PFSK-1 (cell line): Measurements from ENCODE around the gene APOL5.

Experiments used
- POLR2AphosphoS5 ChIP-seq: IDR thresholded peaks from 2 replicates; pipeline ENCODE4 v1.6.1; 2012; ENCODE audit warnings: low read depth, mild to moderate bottlenecking, control low read depth, low read length, moderate library complexity
- SIN3A ChIP-seq: IDR thresholded peaks from 2 replicates; pipeline ENCODE4 v1.6.1; 2012; ENCODE audit warnings: mild to moderate bottlenecking, low read length, moderate library complexity, borderline replicate concordance; ENCODE audit not compliant: insufficient read depth
- TAF1 ChIP-seq: IDR thresholded peaks from 2 replicates; pipeline ENCODE4 v1.6.1; 2012; ENCODE audit warnings: low read length, control low read depth, borderline replicate concordance; ENCODE audit not compliant: insufficient read depth
- TF ChIP-seq, protein P1 (sequence below), 2 experiments: IDR thresholded peaks; 2 replicates each; pipeline versions ENCODE4 v1.6.1 to v1.8.0; 2011 to 2012; ENCODE audit warnings: low read depth in 2 of 2, low read length in 2 of 2, control low read depth in 1 of 2, inconsistent platforms in 1 of 2, mild to moderate bottlenecking in 1 of 2, moderate library complexity in 1 of 2; ENCODE audit not compliant: insufficient read depth in 1 of 2

DNA sequence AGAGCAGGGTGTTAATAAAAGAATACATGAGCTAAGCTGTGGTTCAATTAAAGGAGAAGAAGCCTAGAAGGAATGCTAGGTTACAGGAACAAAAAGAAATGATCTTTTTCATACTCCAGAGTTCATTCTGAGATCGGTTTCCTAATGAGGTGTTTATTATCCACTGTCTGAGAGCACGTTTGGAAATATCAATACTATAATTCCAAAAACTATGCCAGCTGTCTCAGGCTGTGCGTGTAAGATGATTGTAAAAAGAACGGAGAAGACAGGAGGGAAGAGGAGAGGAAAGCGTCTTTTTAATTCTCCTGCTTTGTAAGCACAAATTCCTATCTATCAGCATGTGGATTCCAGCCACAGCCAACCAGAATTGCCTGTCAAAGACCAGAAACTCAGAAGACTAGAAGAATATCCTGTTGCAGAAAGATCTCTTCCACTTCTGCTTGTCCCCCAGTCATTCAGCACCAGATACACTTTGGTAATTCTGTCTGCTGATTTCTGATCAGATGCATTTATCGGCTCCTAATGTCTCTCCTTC lies 25.7 kb downstream of the APOL5 start:
- no peak for TF ChIP-seq POLR2AphosphoS5
- TF ChIP-seq SIN3A = no peak
- no peak for TF ChIP-seq TAF1
- TF ChIP-seq, protein P1, sequence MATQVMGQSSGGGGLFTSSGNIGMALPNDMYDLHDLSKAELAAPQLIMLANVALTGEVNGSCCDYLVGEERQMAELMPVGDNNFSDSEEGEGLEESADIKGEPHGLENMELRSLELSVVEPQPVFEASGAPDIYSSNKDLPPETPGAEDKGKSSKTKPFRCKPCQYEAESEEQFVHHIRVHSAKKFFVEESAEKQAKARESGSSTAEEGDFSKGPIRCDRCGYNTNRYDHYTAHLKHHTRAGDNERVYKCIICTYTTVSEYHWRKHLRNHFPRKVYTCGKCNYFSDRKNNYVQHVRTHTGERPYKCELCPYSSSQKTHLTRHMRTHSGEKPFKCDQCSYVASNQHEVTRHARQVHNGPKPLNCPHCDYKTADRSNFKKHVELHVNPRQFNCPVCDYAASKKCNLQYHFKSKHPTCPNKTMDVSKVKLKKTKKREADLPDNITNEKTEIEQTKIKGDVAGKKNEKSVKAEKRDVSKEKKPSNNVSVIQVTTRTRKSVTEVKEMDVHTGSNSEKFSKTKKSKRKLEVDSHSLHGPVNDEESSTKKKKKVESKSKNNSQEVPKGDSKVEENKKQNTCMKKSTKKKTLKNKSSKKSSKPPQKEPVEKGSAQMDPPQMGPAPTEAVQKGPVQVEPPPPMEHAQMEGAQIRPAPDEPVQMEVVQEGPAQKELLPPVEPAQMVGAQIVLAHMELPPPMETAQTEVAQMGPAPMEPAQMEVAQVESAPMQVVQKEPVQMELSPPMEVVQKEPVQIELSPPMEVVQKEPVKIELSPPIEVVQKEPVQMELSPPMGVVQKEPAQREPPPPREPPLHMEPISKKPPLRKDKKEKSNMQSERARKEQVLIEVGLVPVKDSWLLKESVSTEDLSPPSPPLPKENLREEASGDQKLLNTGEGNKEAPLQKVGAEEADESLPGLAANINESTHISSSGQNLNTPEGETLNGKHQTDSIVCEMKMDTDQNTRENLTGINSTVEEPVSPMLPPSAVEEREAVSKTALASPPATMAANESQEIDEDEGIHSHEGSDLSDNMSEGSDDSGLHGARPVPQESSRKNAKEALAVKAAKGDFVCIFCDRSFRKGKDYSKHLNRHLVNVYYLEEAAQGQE (IDR thresholded peaks at IDR 0.05; ENCODE audit: insufficient read depth in 1 of 2, low read depth in 2 of 2, low read length in 2 of 2) = no peak
